ENCODE results near the gene ERBB4. TPM values are rescaled to one million over a fixed set of nuclear protein-coding genes. Genes with fewer than 3 reads are reported as not detected.

Gene ERBB4
- total and polyA plus RNA-seq, 2 of the 8 experiments (the other 6 are each of a cell fraction or from before 2014, with no cell fraction given): 0.34 to 1.3 TPM

DNA sequence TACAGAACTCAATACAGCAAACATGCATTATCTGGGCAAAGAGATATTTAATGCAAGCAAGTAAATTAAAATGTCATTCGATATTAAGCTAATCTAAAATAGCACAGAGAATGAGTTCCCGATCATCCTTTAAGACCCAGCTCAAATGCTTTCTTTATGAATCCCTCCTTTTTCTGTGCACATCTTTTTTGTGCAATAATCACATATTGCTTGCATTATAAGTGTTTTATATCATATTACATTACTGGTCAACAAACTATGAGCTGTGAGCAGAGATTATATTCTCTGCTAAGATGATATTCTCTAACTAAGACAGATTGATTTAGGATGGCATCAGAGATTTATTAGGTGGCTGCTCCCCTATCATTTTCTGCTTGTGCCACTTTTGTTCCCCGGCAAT is 146.1 kb downstream of the ERBB4 start:
- no peak overlapping the region for H2BK120ac ChIP-seq (replicated peaks; ENCODE audit: low read depth, low read length)
- H3K4me2 ChIP-seq (ENCODE audit: insufficient read depth in 1 of 2, low read depth in 2 of 2, low read length in 2 of 2): no peak overlapping the region
- no peaks in the 10 kb centered on the region for H3K27me3 ChIP-seq (replicated peaks in 1 of 4; ENCODE audit: control insufficient read depth in 3 of 4, extremely low read depth in 1 of 4, insufficient read depth in 3 of 4, low read length in 3 of 4)
- no peaks in the 10 kb centered on the region for H3K23me2 ChIP-seq (ENCODE audit: low read depth, low read length)
- no peaks in the 10 kb centered on the region for H4K20me1 ChIP-seq (replicated peaks in 1 of 2; ENCODE audit: control insufficient read depth in 1 of 2, insufficient read depth in 2 of 2, low read length in 2 of 2)
- peaks cover 0 to 2% (median 0%) of the 10 kb centered on the region in 4 experiments; a peak in 2 of 7 replicates for H3K4me1 ChIP-seq (replicated peaks in 1 of 4; ENCODE audit: control insufficient read depth in 3 of 4, insufficient read depth in 4 of 4, low read length in 3 of 4)
- H2BK5ac ChIP-seq (ENCODE audit: low read depth, low read length): no peak overlapping the region
- no peak overlapping the region for H3K18ac ChIP-seq (ENCODE audit: extremely low read depth, low read length)
- 97% methylated on average over 3 of the region's 3 CpGs; no CpG with 5 or more reads in 1 of the 2 experiments for WGBS, 2 experiments (ENCODE audit: extremely low coverage in 1 of 2, insufficient coverage in 1 of 2, insufficient read length in 1 of 2, insufficient replicate concordance in 2 of 2, low coverage in 1 of 2, low lambda C conversion rate in 2 of 2, missing lambda C conversion rate in 1 of 2)
- no peak overlapping the region for H4K91ac ChIP-seq (replicated peaks; ENCODE audit: insufficient read length, low read length)
- no peak overlapping the region for H3K9ac ChIP-seq (replicated peaks in 1 of 4; ENCODE audit: extremely low read depth in 1 of 4, low read depth in 3 of 4, low read length in 3 of 4)
- H3K9me3 ChIP-seq (ENCODE audit: insufficient read depth in 2 of 2, low read depth in 1 of 2, low read length in 1 of 2): no peaks in the 10 kb centered on the region
- no peak overlapping the region for H2BK12ac ChIP-seq (ENCODE audit: low read depth, low read length)
- POLR2A ChIA-PET (ENCODE audit: partially characterized antibody): no interaction called here
- H3K14ac ChIP-seq (ENCODE audit: insufficient read length): no peak overlapping the region
- H2BK20ac ChIP-seq (ENCODE audit: low read length): no peak overlapping the region
- no peak overlapping the region for H3K4ac ChIP-seq (replicated peaks; ENCODE audit: insufficient read length, low read depth, low read length)
- H2AK5ac ChIP-seq (ENCODE audit: low read depth, low read length): no peak overlapping the region
- H4K8ac ChIP-seq (ENCODE audit: extremely low read depth, insufficient read depth, low read length): no peak overlapping the region
- no peak overlapping the region for H2AFZ ChIP-seq (ENCODE audit: low read length)
- no peaks in the 10 kb centered on the region for H3K36me3 ChIP-seq (ENCODE audit: control insufficient read depth in 2 of 4, insufficient read depth in 4 of 4, low read length in 3 of 4)
- no peak overlapping the region for H3K56ac ChIP-seq (replicated peaks; ENCODE audit: insufficient read length, low read depth, low read length)
- no peak overlapping the region for H3K27ac ChIP-seq (ENCODE audit: low read depth, low read length)
- H2BK15ac ChIP-seq (ENCODE audit: low read length): no peak overlapping the region
- DNase-seq (ENCODE audit: low read depth in 1 of 2, low spot score in 2 of 2) (no peak), FAIRE-seq (no peak)
- CTCF ChIA-PET (ENCODE audit: partially characterized antibody): no interaction called here
- no peak overlapping the region for H3K23ac ChIP-seq (ENCODE audit: insufficient read length)
- H3K79me2 ChIP-seq (ENCODE audit: control insufficient read depth in 1 of 2, insufficient read depth in 2 of 2, low read length in 2 of 2): no peaks in the 10 kb centered on the region
- no peak overlapping the region for H4K5ac ChIP-seq (ENCODE audit: insufficient read length, low read depth, low read length)
- no peak overlapping the region for H3K4me3 ChIP-seq (ENCODE audit: extremely low read depth in 1 of 4, insufficient read depth in 2 of 4, low read depth in 3 of 4, low read length in 4 of 4)
- H3K79me1 ChIP-seq (ENCODE audit: low read depth, low read length): no peaks in the 10 kb centered on the region
- no peak for TF ChIP-seq POLR2A (IDR thresholded peaks at IDR 0.05; ENCODE audit: control extremely low read depth in 1 of 2, low read depth in 2 of 2, low read length in 2 of 2)
- no peak for TF ChIP-seq GTF2F1 (IDR thresholded peaks at IDR 0.05; ENCODE audit: borderline replicate concordance, low read depth, low read length)
- TF ChIP-seq TCF12 (IDR thresholded peaks at IDR 0.05; ENCODE audit: low read depth, low read length): no peak
- TF ChIP-seq, protein P1, sequence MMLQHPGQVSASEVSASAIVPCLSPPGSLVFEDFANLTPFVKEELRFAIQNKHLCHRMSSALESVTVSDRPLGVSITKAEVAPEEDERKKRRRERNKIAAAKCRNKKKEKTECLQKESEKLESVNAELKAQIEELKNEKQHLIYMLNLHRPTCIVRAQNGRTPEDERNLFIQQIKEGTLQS (IDR thresholded peaks at IDR 0.05; ENCODE audit: insufficient read depth, low read depth, low read length): no peak
- TF ChIP-seq SRF (IDR thresholded peaks at IDR 0.05; ENCODE audit: low read depth, low read length): no peak
- no peak for TF ChIP-seq CREB1 (IDR thresholded peaks at IDR 0.05)
- TF ChIP-seq SP1 (IDR thresholded peaks at IDR 0.05; ENCODE audit: low read depth, low read length): no peak
- no peak for TF ChIP-seq PHF8 (conservative IDR thresholded peaks at IDR 0.05; ENCODE audit: low read depth, low read length)
- no peak for TF ChIP-seq NRF1 (IDR thresholded peaks at IDR 0.05; ENCODE audit: low read depth, low read length)
- TF ChIP-seq EP300 (IDR thresholded peaks at IDR 0.05; ENCODE audit: borderline replicate concordance in 1 of 2, low read depth in 2 of 2, low read length in 2 of 2): no peak
- TF ChIP-seq RNF2 (IDR thresholded peaks at IDR 0.05; ENCODE audit: borderline replicate concordance, low read depth, low read length, missing control alignments, poor library complexity, severe bottlenecking): no peak
- TF ChIP-seq ZNF274 (IDR thresholded peaks at IDR 0.05; ENCODE audit: borderline replicate concordance, extremely low read depth, low read length): no peak
- TF ChIP-seq SAP30 (IDR thresholded peaks at IDR 0.05; ENCODE audit: insufficient read depth, insufficient replicate concordance, low read length): no peak
- TF ChIP-seq HDAC2 (IDR thresholded peaks at IDR 0.05; ENCODE audit: borderline replicate concordance in 1 of 2, low read depth in 2 of 2, low read length in 2 of 2): no peak
